Endothelial cell (in vitro differentiated cells): ENCODE data around the gene ARHGAP24. TPM values are rescaled to one million over a fixed set of nuclear protein-coding genes. Genes with fewer than 3 reads are reported as not detected.
"Not testable (repeated sequence)": the region's sequence is repeated elsewhere in the genome, so short reads cannot be mapped to it uniquely, and the experiment has no call there.

ENCODE experiments used
- DNase-seq: peaks from one replicate; pipeline ENCODE4 v3.0.0; 2021; ENCODE audit warnings: low spot score
- H3K27ac Mint-ChIP-seq: one replicate; pipeline ENCODE4 v1.8.0; 2021; ENCODE audit warnings: mixed read lengths, inconsistent platforms; ENCODE audit not compliant: unreplicated experiment
- H3K27me3 Mint-ChIP-seq: one replicate; pipeline ENCODE4 v1.8.0; 2021; ENCODE audit warnings: mild to moderate bottlenecking, moderate library complexity, mixed read lengths, inconsistent platforms; ENCODE audit not compliant: unreplicated experiment
- H3K36me3 Mint-ChIP-seq: one replicate; pipeline ENCODE4 v1.8.0; 2021; ENCODE audit warnings: mild to moderate bottlenecking, low read depth, mixed read lengths, inconsistent platforms; ENCODE audit not compliant: unreplicated experiment
- H3K4me1 Mint-ChIP-seq: one replicate; pipeline ENCODE4 v1.8.0; 2021; ENCODE audit warnings: mild to moderate bottlenecking, mixed read lengths, inconsistent platforms; ENCODE audit not compliant: unreplicated experiment
- H3K4me3 Mint-ChIP-seq: one replicate; pipeline ENCODE4 v1.8.0; 2021; ENCODE audit warnings: mild to moderate bottlenecking, mixed read lengths, inconsistent platforms; ENCODE audit not compliant: unreplicated experiment
- H3K9me3 Mint-ChIP-seq: one replicate; pipeline ENCODE4 v1.8.0; 2021; ENCODE audit warnings: mixed read lengths, inconsistent platforms; ENCODE audit not compliant: unreplicated experiment
- CTCF ChIP-seq: fragments of 200-600 bp; sonication (generic); IDR thresholded peaks from one replicate; pipeline ENCODE4 v1.5.0; 2021; ENCODE audit warnings: antibody characterized with exemption; ENCODE audit not compliant: unreplicated experiment
- total RNA-seq: library from RNA; stranded (reverse); fragmentation: NEBNext Ultra II Directional; extraction: Animal tissue kit (Norgen Biotek cat#: 25700); gene quantifications from one replicate; pipeline ENCODE4 v1.2.1, GENCODE V29; 2021; ENCODE audit not compliant: unreplicated experiment

Gene ARHGAP24
- total RNA-seq, 1 donor from 2014 or later: 5.0 TPM

- Mint-ChIP-seq H3K9me3 (no peaks in the 10 kb centered on the region), H3K27ac (peak overlapping the region; percentile 78), H3K4me3 (no peak overlapping the region), H3K27me3 (no peaks in the 10 kb centered on the region), H3K36me3 (no peaks in the 10 kb centered on the region), H3K4me1 (peaks cover 9% of the 10 kb centered on the region)
- TF ChIP-seq CTCF: no peak
- no peak for DNase-seq
Measured at GRCh38 chr4:85842540-85842939, 367.6 kb downstream of the ARHGAP24 start.

GRCh38 chr4:85853740-85854139 lies 378.8 kb downstream of the ARHGAP24 start:
- not testable (repeated sequence) for H3K36me3 Mint-ChIP-seq, DNase-seq, H3K27me3 Mint-ChIP-seq, H3K4me1 Mint-ChIP-seq, H3K4me3 Mint-ChIP-seq, H3K27ac Mint-ChIP-seq, H3K9me3 Mint-ChIP-seq

- Mint-ChIP-seq H3K4me1 (no peaks in the 10 kb centered on the region), H3K36me3 (no peaks in the 10 kb centered on the region), H3K9me3 (no peaks in the 10 kb centered on the region), H3K27ac (no peak overlapping the region), H3K4me3 (no peak overlapping the region), H3K27me3 (peaks cover 1% of the 10 kb centered on the region)
- DNase-seq: no peak
- no peak for TF ChIP-seq CTCF
Measured at GRCh38 chr4:85854546-85854945, 379.6 kb downstream of the ARHGAP24 start.

GRCh38 chr4:85860066-85860740 lies 385.3 kb downstream of the ARHGAP24 start:
- no peak overlapping the region for H3K4me3 Mint-ChIP-seq
- no peak overlapping the region for H3K27ac Mint-ChIP-seq
- no peaks in the 10 kb centered on the region for H3K36me3 Mint-ChIP-seq
- H3K27me3 Mint-ChIP-seq: no peaks in the 10 kb centered on the region
- no peak for DNase-seq
- H3K9me3 Mint-ChIP-seq: no peaks in the 10 kb centered on the region
- H3K4me1 Mint-ChIP-seq: no peaks in the 10 kb centered on the region
- no peak for TF ChIP-seq CTCF

- Mint-ChIP-seq H3K4me3 (no peak overlapping the region), H3K27ac (no peak overlapping the region), H3K36me3 (no peaks in the 10 kb centered on the region), H3K4me1 (no peaks in the 10 kb centered on the region), H3K9me3 (no peaks in the 10 kb centered on the region), H3K27me3 (no peaks in the 10 kb centered on the region)
- DNase-seq: no peak
- no peak for TF ChIP-seq CTCF
Measured at GRCh38 chr4:85861064-85861765, 386.3 kb downstream of the ARHGAP24 start.
